BE2C (cell line): ENCODE measurements around the gene SLC4A1AP.
A peak's percentile ranks its signal among the peaks of the same experiment; 100 is the strongest.

Source experiments
- DNase-seq: peaks from one replicate; pipeline ENCODE4 v3.0.0-alpha.2; 2020
- H3K27me3 ChIP-seq: fragments of 250-450 bp; sonication (Bioruptor Pico); 2 replicates; pipeline ENCODE4 v1.5.1; 2020; ENCODE audit warnings: mild to moderate bottlenecking
- H3K36me3 ChIP-seq: fragments of 250-450 bp; sonication (Bioruptor Pico); 2 replicates; pipeline ENCODE4 v1.5.1; 2020; ENCODE audit warnings: mild to moderate bottlenecking
- H3K4me1 ChIP-seq: fragments of 250-450 bp; sonication (Bioruptor Pico); 2 replicates; pipeline ENCODE4 v1.5.1; 2020
- H3K4me3 ChIP-seq: 2 replicates; pipeline ENCODE4 v1.5.1; 2011; ENCODE audit warnings: low read depth, low read length
- H3K9me3 ChIP-seq: fragments of 250-450 bp; sonication (Bioruptor Pico); 2 replicates; pipeline ENCODE4 v1.5.1; 2020
- CTCF ChIP-seq: IDR thresholded peaks from 2 replicates; pipeline ENCODE4 v1.5.1; 2012; ENCODE audit warnings: mild to moderate bottlenecking, low read depth, low read length

SLC4A1AP gene

GRCh38 chr2:27697660-27698059 lies 34.0 kb downstream of the SLC4A1AP start:
- H3K27me3 ChIP-seq: no peaks in the 10 kb centered on the region
- no peaks in the 10 kb centered on the region for H3K4me1 ChIP-seq
- TF ChIP-seq CTCF: no peak
- peaks cover 20% of the 10 kb centered on the region for H3K36me3 ChIP-seq
- no peaks in the 10 kb centered on the region for H3K9me3 ChIP-seq
- no peak for DNase-seq
- H3K4me3 ChIP-seq: no peak overlapping the region

- Histone ChIP-seq H3K4me3 (no peak overlapping the region), H3K27me3 (no peaks in the 10 kb centered on the region), H3K36me3 (no peaks in the 10 kb centered on the region), H3K9me3 (no peaks in the 10 kb centered on the region), H3K4me1 (no peaks in the 10 kb centered on the region; the same call in 1 of the 2 replicates)
- TF ChIP-seq CTCF: no peak
- no peak for DNase-seq
These were observed 38.0 kb downstream of the SLC4A1AP start for GRCh38 chr2:27701676-27702075.

DNA sequence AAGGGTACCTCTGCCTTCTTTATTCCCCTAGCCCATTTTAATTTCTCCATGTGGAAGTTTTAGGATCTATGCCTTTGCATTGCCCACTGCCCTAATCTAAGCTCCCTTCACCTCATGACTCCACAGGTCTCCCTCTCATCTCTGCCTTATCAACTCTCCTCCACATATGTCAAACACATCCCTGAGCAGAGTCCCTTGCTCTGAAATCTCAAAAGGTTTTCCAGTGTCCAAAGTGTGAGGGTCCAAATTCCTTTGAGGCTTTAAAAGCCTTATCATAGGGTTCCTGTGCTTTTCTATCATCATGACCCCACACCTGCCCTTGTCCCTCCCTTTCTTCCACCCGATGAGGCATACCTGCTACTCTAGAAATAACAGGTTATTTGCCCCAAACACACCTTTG lies 38.6 kb downstream of the SLC4A1AP start:
- Histone ChIP-seq H3K27me3 (no peaks in the 10 kb centered on the region), H3K4me1 (no peaks in the 10 kb centered on the region; the same call in 1 of the 2 replicates), H3K9me3 (no peaks in the 10 kb centered on the region), H3K4me3 (no peak overlapping the region), H3K36me3 (no peaks in the 10 kb centered on the region)
- no peak for DNase-seq
- no peak for TF ChIP-seq CTCF

- peak; percentile 88 for DNase-seq
- Histone ChIP-seq H3K4me3 (no peak overlapping the region), H3K4me1 (no peaks in the 10 kb centered on the region; the same call in 1 of the 2 replicates), H3K27me3 (no peaks in the 10 kb centered on the region), H3K9me3 (no peaks in the 10 kb centered on the region), H3K36me3 (no peaks in the 10 kb centered on the region)
- peak; percentile 97 for TF ChIP-seq CTCF
These were observed 40.1 kb downstream of the SLC4A1AP start for GRCh38 chr2:27703638-27704341.

- no peak for TF ChIP-seq CTCF
- H3K4me1 ChIP-seq: peaks cover 3% of the 10 kb centered on the region
These were observed 40.7 kb downstream of the SLC4A1AP start for GRCh38 chr2:27704342-27704876.

More at GRCh38 chr2:27704342-27704876, 40.7 kb downstream of the SLC4A1AP start:
- no peaks in the 10 kb centered on the region for H3K27me3 ChIP-seq
- H3K36me3 ChIP-seq: no peaks in the 10 kb centered on the region
- no peak for DNase-seq
- no peaks in the 10 kb centered on the region for H3K9me3 ChIP-seq
- H3K4me3 ChIP-seq: no peak overlapping the region
